HG03342 (cell line): ENCODE data around the gene XKR7.

Experiments
- ATAC-seq: cut with Tn5 transposase; IDR thresholded peaks from one replicate; pipeline ENCODE4 v1.9.1; 2021; ENCODE audit warnings: mild to moderate bottlenecking, moderate library complexity; ENCODE audit not compliant: unreplicated experiment

The XKR7 gene

DNA sequence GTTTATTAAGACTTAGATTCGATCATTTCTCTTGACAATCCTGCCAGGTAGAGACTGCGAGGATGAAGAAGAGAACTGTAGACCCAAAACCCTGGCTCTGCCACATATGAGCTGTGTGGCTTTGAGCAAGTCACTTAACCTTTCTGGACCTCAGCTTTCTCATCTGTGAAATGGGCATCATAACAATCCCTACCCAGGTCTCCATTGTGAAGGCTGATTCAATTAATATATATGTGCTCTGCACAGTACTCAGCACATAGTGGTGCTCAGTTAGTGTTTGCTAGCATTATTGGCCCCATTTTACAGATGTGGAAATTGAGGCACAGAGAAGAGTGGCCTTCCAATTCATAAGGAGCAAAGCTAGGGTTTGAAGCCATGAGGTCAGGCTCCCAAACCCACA is 7.9 kb downstream of the XKR7 start:
- no peak for ATAC-seq

DNA sequence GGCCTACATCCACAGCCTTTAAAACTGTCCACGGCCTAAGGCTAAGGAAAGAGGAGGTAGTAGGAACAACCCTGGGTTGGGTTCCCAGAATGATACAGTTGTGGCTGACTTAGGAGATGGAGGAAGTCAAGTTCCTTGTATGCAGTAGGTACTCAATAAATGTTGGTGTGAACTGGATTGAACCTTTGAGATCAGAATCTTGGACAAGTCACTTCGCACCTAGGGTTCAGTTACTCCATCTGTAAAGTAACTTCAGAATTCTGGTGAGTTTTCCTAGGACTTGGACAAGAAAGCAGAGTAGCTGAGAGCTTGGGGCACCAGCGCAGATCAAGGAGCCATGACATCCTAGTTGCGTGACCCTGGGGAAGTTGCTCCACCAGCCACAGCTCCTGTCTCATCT is 9.1 kb downstream of the XKR7 start:
- no peak for ATAC-seq

DNA sequence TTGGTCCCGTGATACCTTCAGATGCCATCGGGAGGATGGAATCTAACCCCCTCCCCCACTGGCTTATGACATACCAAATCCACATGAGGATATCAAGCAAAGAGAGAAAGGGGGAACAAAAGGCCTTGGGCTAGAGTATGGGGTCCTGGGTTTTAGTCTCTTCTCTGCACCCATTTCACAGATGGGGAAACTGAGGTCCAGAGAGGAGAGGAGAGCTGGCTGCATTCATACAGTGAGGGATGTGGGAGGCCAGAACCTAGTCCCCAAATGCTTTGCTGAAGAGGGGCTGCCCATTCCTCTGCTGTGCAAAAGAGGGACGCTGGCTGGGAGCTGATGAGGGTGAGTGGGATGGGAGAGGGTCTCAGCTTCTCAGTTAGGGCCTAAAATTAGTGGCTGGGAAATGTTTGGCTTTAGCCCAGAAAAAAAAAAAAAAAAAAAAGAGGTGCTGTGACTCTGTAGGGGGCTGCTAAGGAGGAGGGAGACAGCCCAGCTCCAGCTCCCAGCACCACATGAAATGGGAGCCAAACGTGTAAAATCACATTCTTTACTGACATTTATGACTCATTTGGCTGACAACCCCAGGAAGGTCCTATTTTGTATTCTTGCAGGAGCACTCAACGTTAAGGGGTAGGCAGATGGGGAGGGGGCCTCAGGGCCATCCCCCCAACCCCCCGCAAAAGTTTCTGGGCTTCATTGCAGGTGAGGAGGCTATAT is 11.9 kb downstream of the XKR7 start:
- no peak for ATAC-seq

DNA sequence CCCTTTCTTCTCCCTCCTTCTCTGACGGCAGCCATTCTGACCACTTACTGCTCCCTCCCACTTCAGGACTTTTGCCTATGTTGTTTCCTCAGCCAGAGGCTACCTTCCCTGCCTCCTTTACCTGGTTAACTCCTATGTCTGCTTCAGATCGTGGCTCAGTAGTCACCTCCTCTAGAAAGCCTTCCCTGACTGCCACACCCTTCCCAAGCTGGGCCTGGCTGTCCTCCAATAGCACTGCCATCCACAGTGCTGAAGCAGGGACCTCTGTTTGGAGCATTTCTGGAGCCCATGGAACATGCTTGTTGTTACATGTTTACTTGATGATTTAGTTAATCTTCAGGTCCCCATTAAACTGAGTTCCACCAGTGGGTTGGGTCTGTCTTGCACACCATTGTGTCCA is 13.8 kb downstream of the XKR7 start:
- no peak for ATAC-seq

DNA sequence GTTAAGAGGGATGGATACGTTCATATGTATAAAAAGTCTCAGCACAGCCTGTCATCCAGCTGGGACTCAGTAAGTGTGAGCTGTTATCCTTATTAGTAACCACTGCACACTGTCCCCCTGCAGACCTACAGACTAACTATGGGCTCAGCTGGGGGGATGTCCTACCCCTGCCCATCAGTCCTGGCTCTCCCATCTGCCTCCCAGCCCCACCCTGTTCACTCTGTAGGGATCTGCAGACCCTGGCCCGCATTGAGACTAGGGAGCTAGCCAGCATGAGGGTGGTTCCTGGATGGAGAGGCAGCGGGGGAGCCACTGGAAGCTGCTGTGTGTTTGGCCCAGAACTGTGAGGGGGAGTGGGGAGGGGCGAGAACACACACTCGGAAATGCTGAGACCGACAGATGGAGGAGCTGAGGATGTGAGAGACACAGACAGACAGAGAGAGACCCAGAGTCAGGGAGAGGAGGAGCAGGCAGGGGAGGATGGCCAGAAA is 17.1 kb downstream of the XKR7 start:
- ATAC-seq: no peak

DNA sequence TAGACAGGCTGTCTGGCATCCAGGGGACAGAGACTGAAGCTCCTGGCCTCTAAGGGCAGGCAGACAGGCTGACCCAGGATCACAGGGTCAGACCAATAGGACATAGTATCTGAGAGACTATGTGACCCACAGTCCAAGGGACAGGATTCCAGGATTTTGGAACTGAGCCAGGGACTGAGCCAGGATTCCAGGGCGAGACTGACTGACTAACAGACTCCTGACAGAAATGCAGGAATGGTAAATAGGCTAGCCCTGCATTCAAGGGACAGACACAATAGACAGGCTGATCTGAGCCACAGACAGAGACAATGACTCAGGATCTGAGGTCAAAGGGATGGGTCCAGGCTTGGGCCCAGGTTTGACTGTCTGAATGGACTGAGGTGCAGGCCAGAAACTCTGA is 19.8 kb downstream of the XKR7 start:
- no peak for ATAC-seq

DNA sequence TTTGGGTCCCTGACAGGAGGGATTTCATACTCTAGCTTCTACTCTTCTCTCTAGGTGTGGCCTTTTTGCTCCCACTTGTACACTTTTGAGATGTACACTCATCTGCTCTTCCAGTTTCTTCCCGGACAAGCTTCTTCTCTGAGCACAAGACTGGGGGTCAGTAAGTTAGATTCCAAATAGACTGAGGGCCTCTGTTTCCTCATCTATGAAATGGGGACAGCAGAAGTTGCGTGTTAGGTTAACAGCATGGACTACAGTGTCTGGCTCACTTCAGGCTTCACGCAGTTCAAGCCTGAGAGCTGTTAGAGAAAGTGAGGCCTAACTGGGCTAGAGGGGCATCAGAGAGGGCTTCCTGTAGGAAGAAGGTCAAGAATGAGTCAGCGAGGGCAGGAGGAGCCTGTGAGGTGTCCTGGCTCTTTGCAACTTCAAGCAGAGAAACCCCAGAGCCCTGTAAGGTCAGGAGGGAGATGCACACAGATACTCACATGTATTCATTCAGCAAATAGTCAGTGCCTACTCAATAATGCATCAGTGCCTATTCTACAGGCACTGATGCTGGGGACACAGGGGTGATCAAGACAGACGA is 20.6 kb downstream of the XKR7 start:
- ATAC-seq: no peak

DNA sequence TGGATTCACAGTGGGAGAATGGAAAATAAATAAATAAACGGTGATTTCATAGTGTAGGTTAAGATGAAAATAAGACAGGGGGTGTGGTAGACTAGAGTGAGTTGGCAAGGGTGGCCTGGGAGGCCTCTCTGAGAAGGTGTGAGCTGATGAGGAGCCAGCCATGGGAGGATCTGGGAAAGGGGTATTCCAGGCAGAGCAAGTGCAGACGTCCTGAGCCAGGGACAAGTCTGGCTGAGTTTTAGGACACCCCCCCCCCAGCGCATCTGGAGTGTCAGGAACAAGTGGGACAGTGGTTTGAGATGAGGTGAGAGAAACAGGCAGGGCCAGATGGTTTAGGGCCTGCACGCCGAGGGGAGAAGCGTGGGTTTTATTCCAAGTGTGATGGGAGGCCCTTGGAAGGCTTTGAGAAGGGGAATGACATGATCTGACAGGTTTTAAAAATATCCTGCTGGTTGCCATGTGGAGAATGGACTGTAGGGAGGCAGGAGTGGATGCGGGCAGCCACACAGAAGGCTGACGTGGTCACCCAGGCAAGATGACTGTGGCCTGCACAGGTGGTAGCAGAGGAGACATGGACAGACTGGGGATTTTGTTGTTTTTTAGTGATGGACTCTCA is 21.2 kb downstream of the XKR7 start:
- ATAC-seq: no peak

DNA sequence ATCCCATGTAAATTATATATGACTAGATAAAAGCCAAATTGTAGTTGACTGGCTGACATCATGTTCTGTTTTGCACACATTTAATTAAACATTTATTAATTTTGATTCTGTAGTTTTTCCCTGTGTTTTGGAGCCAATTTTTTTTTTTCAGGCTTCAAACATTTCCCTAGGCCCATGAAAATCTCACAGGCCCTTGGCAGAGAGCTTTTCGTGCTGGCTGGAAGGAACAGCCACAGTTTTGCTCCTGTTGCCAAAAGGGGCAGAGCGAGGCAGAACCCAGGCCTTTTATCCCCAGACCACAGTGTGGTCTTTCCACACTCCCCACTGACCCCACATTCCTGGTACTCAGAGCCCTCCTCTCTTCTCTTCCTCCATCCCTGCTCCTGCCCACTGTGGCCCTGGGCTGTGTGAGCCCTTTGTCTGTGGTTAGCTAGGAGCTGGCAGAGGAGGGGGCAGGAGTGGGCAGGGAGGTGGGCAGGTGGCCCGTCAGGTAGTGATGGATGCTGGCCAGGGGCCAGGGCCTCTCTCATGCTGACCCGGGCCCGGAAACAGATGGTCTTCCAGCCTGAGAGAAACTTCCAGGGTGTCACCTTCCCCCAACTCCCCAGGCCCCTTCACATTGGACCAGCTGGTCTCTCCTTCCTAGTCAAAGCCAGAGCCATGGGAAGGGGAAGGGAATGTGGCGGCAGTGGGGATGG is 22.8 kb downstream of the XKR7 start:
- no peak for ATAC-seq

DNA sequence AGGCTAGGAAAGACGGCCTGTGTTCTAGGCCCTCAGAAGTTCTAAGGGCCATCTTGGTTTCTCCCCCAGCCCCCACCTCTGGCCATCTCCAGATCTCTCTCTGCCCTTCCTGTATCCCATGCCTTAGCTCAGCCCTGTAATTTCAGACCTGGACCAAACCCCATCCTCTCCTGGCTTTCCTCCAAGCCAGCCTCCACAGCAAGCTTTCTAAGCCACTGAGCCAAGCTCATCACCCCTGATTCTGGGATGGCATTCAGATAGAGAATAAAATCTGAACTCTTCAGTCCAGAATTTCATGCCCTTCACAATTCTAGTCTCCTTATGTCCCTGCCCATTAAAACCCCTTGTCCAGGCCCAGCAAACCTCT is 23.4 kb downstream of the XKR7 start:
- ATAC-seq: no peak

DNA sequence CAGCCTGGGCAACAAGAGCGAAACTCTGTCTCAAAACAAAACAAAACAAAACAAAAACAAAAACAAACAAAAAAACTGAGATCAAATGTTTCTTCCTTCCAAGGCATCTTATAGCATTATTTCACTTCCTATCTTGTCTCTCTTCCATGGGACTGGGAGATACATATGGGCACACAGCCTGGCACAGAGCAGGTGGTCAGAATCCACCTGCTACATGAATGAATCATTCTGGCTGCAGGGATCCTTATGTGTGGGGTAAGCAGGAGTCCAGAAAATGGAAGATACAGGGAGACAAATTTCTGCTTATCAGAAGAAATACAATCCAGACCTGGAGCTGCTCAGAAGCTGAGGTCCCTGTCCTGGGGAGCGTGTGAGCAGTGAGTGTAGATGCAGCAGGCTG is 24.1 kb downstream of the XKR7 start:
- ATAC-seq: no peak

DNA sequence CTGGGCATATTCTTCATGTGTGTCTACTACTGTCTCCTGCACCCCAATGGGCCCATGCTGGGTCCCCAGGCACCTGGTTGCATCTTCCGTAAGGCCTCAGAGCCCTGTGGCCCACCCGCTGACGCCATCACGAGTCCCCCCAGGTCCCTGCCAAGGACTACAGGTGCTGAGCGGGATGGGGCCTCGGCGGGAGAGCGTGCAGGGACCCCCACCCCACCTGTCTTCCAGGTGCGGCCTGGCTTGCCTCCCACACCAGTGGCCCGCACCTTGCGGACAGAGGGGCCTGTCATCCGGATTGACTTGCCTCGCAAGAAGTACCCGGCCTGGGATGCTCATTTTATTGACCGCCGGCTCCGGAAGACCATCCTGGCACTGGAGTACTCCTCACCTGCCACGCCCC is 29.0 kb downstream of the XKR7 start:
- ATAC-seq: no peak

DNA sequence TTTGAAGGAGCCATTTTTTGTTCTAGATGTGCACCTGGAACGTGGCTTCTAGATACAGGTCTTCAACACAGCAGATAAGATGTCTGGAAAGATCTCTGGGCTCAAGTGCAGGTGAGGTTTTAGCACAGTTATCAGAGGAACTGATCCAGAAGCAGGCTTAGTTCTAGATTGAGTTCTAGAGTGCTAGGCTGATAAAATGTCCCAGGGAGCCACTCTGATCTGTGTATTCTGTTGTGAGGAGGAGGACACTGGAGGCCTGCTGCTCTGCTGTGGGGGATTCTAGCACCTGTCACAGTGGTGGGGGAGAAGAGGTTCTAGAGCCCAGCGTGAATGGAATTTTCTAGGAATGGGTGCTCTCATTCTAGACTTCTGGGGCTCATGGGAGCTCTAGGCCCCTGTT is 30.3 kb downstream of the XKR7 start:
- no peak for ATAC-seq

DNA sequence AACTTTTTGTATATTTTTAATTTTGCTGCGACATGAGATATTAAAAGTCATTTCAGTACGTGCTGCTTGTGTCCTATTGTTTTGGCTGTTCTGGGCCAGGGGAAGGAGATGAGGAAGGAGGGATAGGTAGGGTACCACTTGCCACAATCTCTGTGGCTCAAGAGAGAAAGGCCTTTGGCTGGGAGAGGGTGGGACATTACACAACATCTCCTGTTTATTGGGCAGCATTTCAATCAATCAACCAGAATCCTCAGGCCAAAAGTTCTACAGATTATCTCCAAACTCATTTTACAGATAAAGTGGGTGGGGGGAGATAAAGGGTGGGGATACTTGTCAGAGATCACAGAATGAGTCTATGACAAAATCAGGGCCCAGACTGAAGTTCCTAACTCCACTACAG is 35.4 kb downstream of the XKR7 start:
- no peak for ATAC-seq

DNA sequence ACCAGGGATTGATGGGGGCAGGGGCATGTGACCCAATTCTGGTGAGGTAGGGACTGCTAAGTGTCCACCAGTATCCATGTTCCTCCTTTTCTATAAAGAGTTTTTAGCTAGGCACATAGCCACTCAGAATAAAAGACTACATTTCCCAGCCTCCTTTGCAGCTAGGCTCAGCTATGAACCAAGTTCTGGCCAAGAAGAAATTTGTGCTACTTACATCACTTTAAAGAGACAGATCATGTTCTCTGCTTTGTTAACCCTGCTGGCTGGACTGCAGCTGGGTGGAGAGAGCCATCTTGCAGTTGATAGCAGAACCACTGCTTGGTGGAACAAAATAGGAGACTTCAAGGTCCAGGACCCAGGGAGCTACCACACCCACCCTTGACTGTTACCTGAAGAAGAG is 37.0 kb downstream of the XKR7 start:
- ATAC-seq: no peak

DNA sequence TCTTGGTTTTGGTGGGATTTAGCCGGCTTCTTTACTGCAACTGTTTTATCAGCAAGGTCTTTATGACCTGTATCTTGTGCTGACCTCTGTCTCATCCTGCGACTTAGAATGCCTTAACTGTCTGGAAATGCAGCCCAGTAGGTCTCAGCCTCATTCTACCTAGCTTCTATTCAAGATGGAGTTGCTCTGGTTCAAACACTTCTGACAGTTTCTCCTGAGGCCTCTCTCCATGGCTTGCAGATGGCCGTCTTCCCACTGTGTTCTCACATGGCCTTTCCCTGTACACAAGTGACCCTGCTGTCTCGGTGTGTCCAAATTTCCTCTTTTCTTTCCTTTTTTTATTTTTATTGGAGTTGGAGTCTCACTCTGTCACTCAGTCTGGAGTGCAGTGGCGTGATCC is 38.1 kb downstream of the XKR7 start:
- no peak for ATAC-seq

DNA sequence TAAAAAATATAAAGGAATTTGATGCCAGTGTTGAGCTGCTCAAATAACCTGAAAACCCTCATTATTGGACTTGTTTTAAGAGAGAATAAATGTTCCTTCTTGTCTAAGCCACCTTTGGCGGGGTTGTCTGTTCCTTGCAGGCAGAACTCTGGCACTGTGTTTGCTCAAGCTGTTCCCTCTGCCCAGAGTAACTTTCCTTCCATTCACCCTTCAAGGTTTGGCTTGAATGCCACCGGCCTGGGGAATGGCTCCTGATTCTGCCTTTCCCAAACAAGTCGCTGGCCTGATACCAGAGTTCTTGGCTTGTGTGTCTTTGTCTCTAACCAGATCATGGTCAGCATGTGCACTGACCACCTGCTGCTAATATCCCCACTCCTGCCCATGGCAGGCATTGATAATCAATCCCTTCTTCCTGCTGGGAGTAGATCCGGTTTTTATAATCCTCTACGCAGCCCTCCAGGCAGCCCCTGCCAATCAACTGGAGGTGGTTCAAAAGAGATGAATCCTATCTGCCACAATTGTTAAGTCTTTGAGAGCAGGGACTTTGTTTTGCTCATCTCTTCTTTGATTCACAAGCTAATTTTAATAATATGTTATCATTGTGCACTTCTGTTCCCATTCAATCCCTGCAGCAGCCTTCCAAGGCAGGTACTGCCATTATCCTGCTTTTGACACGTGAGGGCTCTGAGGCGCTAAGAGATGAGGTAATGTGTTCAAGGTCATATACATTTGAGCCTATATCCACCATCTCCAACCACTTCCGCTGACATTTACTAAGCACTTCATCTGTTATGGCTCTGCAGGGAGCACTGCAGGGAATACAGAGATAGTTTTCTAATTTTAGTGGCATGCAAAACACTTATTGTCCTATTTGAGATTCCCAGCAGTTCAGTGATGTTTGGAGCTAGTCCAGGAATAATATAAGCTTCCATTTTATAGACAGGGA is 39.2 kb downstream of the XKR7 start:
- no peak for ATAC-seq

DNA sequence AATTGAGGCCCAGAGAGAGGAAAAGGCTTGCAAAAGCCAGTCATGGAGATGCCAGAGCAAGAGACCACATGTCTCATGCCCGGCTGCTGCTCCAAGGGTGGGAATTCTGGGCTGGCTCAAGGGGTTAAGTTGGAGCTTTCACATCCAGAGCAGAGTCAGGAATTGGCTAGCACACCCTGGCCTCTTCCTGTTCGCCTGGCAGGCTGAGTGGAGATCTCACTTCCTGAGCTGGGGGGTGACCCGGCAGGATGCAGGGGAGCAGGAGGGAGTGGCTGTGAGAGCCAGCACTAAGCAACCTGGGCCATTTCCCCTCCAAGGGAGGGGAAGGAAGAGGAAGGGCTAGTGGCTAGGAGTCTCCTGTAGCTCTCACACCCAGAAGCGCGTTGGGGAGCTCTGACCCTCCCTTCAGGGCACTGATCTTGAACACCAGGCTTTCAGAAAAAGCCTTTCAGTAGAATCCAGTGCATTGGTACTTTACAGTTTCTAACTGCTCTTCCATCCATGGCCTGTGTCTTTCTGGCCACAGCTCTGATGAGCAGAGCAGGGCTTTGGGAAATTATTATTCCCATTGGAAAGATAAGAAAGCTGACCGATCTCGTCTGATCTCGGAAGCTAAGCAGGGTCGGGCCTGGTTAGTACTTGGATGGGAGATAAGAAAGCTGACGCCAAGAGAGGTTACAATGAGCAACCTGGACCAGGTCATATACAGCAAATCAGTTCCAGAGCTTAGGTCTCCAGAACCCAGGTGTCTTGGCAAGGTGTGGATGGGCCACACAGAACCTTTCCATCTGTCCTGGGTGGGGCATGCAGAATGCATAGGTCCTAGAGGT is 40.1 kb downstream of the XKR7 start:
- no peak for ATAC-seq

DNA sequence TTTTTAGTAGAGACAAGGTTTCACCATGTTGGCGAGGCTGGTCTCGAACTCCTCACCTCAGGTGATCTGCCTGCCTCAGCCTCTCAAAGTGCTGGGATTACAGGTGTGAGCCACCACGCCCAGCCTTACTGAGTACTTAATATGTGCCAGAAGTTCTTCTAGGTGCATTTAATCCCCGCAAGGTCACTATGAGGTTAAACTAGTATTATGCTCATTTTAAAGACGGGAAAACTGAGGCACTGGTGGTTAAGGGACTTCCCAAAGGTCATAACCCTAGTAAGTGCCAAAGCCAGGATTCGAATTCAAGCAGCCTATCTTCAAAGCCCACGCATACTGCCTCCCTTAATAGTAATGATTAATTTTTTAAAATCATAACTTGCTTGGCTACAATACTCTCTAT is 41.6 kb downstream of the XKR7 start:
- no peak for ATAC-seq

DNA sequence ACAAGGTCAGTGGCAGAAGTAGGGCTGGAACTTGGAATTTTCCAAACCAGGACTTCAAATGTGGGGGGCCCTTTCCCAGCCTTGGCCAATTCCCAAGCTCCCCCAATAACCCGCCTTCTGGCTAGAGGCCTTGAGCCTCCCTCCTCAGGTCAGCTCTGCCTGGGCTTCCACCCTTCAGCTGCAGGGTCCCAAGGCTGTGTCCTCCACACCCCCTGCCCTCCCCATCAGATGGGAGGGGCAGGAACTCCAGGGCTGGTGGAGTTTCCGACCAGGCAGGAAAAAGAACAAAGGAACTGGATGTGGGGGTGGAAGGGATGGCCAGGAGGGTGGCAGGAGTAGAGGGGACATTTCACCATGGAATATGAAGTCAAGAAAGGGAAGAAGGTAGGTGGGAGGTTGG is 42.1 kb downstream of the XKR7 start, which contains the start of gene CCM2L:
TSS of gene CCM2L (plus strand) at position 338 of the 400 bp plus-strand sequence. CDS start at position 355, 17 bp downstream.
- ATAC-seq: no peak
